ENCODE results near the gene ZNF132. TPM values are rescaled to one million over a fixed set of nuclear protein-coding genes. Genes with fewer than 3 reads are reported as not detected.

The ZNF132 gene
- total RNA-seq, 4 donors from 2014 or later, result 3.6 to 6.6 (median 5.2) TPM

GRCh38 chr19:58398545-58398944 is 41.4 kb downstream of the ZNF132 start:
- no peak for TF ChIP-seq CTCF (IDR thresholded peaks at IDR 0.05; ENCODE audit: low read depth)

GRCh38 chr19:58398087-58398486 is 41.9 kb downstream of the ZNF132 start:
- TF ChIP-seq CTCF (IDR thresholded peaks at IDR 0.05; ENCODE audit: low read depth), result no peak

GRCh38 chr19:58397533-58398037 is 42.4 kb downstream of the ZNF132 start:
- no peak for TF ChIP-seq CTCF (IDR thresholded peaks at IDR 0.05; ENCODE audit: low read depth)

DNA sequence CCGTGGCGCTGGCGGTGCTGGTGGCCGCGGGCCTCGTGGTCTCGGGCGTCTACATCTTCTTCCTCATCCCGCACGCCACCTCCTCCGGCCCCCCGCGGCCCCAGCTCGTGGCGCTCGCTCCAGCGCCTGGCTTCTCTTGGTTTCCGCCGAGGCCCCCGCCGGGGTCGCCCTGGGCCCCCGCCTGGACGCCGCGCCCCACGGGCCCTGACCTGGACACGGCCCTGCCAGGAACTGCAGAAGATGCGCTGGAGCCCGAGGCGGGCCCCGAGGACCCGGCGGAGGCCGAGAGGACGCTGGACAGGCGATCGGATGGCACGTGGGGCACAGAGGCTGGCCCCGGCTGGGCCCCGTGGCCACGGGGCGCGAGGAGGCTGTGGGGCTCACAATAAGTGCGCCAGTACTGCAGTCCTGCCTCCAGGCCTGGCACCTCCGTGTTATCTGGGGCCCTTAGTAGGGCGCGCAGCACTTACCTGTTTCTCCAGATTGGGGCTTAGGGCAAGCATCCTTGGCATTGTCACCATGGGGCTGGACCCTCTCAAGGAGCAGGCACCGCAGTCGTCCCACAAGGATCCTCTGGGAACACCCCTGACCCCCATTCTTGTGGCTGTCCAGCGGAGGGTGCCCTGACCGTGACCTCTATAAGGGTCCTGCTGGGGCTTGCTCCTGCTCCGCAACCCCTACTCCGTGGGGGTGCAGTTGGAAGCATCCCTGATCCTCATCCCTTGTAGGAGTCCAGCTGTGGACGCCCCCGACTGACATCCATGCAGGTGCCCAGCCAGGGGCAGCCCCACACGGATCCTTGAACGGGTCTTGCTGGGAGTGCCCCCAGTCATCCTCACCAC is 43.0 kb downstream of the ZNF132 start:
- no peak for TF ChIP-seq CTCF (IDR thresholded peaks at IDR 0.05; ENCODE audit: low read depth)

- no peak for TF ChIP-seq CTCF (IDR thresholded peaks at IDR 0.05; ENCODE audit: low read depth)
These were observed 43.9 kb downstream of the ZNF132 start for GRCh38 chr19:58395979-58396627.

DNA sequence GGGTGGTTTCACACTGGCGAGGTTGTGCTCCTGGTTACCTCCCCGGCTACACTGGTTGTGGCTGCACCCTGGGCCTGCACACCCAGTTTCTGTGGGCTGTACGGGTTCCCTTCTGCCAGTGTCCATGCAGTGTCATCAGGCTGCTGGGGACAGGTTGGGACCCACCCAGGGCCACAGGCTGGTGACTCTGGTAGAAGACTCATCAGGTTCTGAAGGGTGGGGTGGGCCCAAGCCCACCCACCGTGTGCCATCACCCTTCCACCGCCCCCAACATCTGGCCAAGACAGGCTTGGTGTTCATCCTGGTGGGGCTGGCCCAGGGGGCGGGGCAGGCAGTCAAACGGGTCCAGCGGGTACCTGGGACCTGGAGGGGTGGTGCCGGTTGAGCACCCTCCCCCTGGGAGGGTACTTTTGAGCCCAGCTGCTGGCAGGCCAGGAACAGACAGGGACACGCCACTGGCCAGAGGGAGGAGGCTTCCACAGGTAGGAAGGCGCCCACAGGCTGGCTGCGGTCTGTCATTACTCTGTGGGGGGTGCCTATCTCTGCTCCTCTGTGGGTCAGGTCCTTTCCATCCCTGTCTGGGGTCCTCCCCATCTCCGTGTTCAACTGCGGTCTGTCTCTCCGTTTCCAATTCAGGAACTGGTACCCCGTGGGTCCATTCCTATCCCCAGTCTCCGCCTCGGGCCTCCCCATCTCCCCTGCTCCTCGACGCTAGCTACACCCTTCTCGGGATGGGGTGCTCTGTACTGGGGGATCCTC is 44.6 kb downstream of the ZNF132 start, which contains the start of gene RNF225:
Gene RNF225, plus strand, starts transcription at position 437 of the 759 bp plus-strand sequence. CDS start 434 bp downstream, outside the sequence.
- TF ChIP-seq CTCF (IDR thresholded peaks at IDR 0.05; ENCODE audit: low read depth), result no peak
